ENCODE data around the gene ZPR1. TPM values are rescaled to one million over a fixed set of nuclear protein-coding genes. Genes with fewer than 3 reads are reported as not detected.

Gene ZPR1
- total RNA-seq, 2 experiments from 2014 or later, result 89.9 TPM

GRCh38 chr11:116826751-116827431, 39.1 kb upstream of the ZPR1 start:
- H3K4me1 Mint-ChIP-seq (ENCODE audit: low read depth), result no peaks in the 10 kb centered on the region
- no peaks in the 10 kb centered on the region for H3K9me3 Mint-ChIP-seq
- no peak overlapping the region for H3K4me3 Mint-ChIP-seq
- H3K36me3 Mint-ChIP-seq (ENCODE audit: low read depth), result no peaks in the 10 kb centered on the region
- intact Hi-C loops (cut with micrococcal nuclease), result no loop called here
- no peak for ATAC-seq
- no peak for TF ChIP-seq CTCF (IDR thresholded peaks at IDR 0.05)
- DNase-seq, result no peak
- ChIA-PET CTCF (interaction anchor here (1.0 to 1.2 kb wide), 2 partner anchors 9 to 94 kb away, joined by 3 to 4 read pairs; no protein-coding TSS in a partner anchor), POLR2A (no interaction called here)
- H3K27ac Mint-ChIP-seq, result no peak overlapping the region
- H3K27me3 Mint-ChIP-seq, result no peaks in the 10 kb centered on the region

GRCh38 chr11:116825854-116826750, 38.3 kb upstream of the ZPR1 start:
- ATAC-seq, result no peak
- no peak for DNase-seq
- H3K9me3 Mint-ChIP-seq, result no peaks in the 10 kb centered on the region
- no peaks in the 10 kb centered on the region for H3K36me3 Mint-ChIP-seq (ENCODE audit: low read depth)
- CTCF ChIA-PET, result interaction anchor here (0.6 to 1.2 kb wide), 4 partner anchors 9 to 93 kb away, joined by 3 to 4 read pairs (median 4); no protein-coding TSS in a partner anchor
- TF ChIP-seq CTCF (IDR thresholded peaks at IDR 0.05), result no peak
- POLR2A ChIA-PET, result no interaction called here
- no peak overlapping the region for H3K4me3 Mint-ChIP-seq
- no peaks in the 10 kb centered on the region for H3K27me3 Mint-ChIP-seq
- intact Hi-C loops (cut with micrococcal nuclease), result no loop called here
- H3K27ac Mint-ChIP-seq, result no peak overlapping the region
- H3K4me1 Mint-ChIP-seq (ENCODE audit: low read depth), result no peaks in the 10 kb centered on the region

GRCh38 chr11:116825434-116825833, 37.6 kb upstream of the ZPR1 start:
- Mint-ChIP-seq H3K27me3 (no peaks in the 10 kb centered on the region), H3K36me3 (ENCODE audit: low read depth) (no peaks in the 10 kb centered on the region), H3K4me1 (ENCODE audit: low read depth) (no peaks in the 10 kb centered on the region), H3K27ac (no peak overlapping the region), H3K9me3 (no peaks in the 10 kb centered on the region), H3K4me3 (no peak overlapping the region)
- CTCF ChIA-PET, result interaction anchor here (0.6 to 1.2 kb wide), 2 partner anchors 10 to 83 kb away, joined by 3 to 4 read pairs; no protein-coding TSS in a partner anchor
- intact Hi-C loops (cut with micrococcal nuclease), result no loop called here
- ATAC-seq (no peak), DNase-seq (no peak)
- POLR2A ChIA-PET, result interaction anchor here (0.6 kb wide), 1 partner anchor 10 kb away, joined by 3 read pairs; no protein-coding TSS in a partner anchor
- TF ChIP-seq CTCF (IDR thresholded peaks at IDR 0.05), result no peak

GRCh38 chr11:116823031-116823843, 35.4 kb upstream of the ZPR1 start, which contains the start of gene APOA4:
TSS of gene APOA4 (minus strand) at chr11:116823304. CDS start at chr11:116823191, 113 bp downstream.
- no peaks in the 10 kb centered on the region for H3K36me3 Mint-ChIP-seq (ENCODE audit: low read depth)
- no peak for DNase-seq
- H3K4me1 Mint-ChIP-seq (ENCODE audit: low read depth), result no peaks in the 10 kb centered on the region
- no peaks in the 10 kb centered on the region for H3K27me3 Mint-ChIP-seq
- H3K4me3 Mint-ChIP-seq, result no peak within 1 kb of the TSS
- CTCF ChIA-PET, result interaction anchor here (0.8 to 1.7 kb wide), 4 partner anchors 10 to 91 kb away, joined by 3 to 8 read pairs (median 4); partner anchors contain the start of gene APOA5
- H3K27ac Mint-ChIP-seq, result no peak within 1 kb of the TSS
- no peak for TF ChIP-seq CTCF (IDR thresholded peaks at IDR 0.05)
- no peak for ATAC-seq
- intact Hi-C loops (cut with micrococcal nuclease), result no loop called here
- POLR2A ChIA-PET, result interaction anchor here (1.0 to 1.8 kb wide), 2 partner anchors 7 to 12 kb away, joined by 3 to 4 read pairs; no protein-coding TSS in a partner anchor
- H3K9me3 Mint-ChIP-seq, result no peaks in the 10 kb centered on the region
